RPMI8226 (cell line): ENCODE data around the gene QRFP.

ENCODE experiments used
- DNase-seq: peaks from one replicate; pipeline ENCODE4 v3.0.0-alpha.2; 2015

Gene QRFP

DNA sequence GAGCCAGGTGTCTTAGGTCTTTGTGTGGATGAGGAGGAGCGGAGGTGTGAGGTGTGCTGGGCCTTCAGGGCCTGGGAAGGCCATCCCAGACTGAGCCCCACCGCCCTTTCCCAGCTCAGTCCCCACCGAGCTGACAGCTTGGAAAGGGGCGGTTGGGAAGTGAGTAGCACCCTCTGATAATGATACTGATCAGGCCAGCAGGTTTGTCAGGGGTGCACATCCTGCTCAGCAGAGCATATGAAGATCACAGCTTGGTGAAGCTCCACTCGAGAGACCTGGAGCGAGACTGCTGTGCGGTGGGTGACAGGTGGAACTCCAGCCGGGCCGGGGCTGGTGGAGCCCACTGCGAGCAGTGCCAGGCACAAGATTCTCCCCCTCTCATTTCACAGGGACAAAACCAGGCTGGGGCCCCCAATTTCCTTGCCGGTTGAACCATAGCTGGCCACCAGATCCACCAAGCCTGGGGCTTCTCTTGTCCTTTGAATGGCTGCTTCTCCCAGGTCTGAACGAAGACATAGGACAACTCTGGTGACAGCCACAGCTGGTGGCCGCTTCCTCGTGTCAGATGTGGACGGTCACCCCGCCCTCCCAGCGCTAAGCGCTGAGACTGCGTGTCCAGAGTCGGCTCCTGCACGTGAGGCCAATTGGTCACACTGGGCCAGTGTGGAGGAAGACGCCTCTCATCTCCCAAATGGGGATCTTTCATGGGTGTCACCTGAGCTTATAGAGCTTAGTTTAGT, 8.3 kb downstream of the QRFP start:
- DNase-seq: no peak

- no peak for DNase-seq
Measured at GRCh38 chr9:130887494-130888144, 9.0 kb downstream of the QRFP start.

- no peak for DNase-seq
Measured at GRCh38 chr9:130886981-130887380, 9.6 kb downstream of the QRFP start.

DNA sequence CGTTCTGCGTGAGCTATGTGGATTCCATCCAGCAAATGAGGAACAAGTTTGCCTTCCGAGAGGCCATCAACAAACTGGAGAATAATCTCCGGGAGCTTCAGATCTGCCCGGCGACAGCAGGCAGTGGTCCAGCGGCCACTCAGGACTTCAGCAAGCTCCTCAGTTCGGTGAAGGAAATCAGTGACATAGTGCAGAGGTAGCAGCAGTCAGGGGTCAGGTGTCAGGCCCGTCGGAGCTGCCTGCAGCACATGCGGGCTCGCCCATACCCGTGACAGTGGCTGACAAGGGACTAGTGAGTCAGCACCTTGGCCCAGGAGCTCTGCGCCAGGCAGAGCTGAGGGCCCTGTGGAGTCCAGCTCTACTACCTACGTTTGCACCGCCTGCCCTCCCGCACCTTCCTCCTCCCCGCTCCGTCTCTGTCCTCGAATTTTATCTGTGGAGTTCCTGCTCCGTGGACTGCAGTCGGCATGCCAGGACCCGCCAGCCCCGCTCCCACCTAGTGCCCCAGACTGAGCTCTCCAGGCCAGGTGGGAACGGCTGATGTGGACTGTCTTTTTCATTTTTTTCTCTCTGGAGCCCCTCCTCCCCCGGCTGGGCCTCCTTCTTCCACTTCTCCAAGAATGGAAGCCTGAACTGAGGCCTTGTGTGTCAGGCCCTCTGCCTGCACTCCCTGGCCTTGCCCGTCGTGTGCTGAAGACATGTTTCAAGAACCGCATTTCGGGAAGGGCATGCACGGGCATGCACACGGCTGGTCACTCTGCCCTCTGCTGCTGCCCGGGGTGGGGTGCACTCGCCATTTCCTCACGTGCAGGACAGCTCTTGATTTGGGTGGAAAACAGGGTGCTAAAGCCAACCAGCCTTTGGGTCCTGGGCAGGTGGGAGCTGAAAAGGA, 10.9 kb downstream of the QRFP start:
- DNase-seq: no peak

DNA sequence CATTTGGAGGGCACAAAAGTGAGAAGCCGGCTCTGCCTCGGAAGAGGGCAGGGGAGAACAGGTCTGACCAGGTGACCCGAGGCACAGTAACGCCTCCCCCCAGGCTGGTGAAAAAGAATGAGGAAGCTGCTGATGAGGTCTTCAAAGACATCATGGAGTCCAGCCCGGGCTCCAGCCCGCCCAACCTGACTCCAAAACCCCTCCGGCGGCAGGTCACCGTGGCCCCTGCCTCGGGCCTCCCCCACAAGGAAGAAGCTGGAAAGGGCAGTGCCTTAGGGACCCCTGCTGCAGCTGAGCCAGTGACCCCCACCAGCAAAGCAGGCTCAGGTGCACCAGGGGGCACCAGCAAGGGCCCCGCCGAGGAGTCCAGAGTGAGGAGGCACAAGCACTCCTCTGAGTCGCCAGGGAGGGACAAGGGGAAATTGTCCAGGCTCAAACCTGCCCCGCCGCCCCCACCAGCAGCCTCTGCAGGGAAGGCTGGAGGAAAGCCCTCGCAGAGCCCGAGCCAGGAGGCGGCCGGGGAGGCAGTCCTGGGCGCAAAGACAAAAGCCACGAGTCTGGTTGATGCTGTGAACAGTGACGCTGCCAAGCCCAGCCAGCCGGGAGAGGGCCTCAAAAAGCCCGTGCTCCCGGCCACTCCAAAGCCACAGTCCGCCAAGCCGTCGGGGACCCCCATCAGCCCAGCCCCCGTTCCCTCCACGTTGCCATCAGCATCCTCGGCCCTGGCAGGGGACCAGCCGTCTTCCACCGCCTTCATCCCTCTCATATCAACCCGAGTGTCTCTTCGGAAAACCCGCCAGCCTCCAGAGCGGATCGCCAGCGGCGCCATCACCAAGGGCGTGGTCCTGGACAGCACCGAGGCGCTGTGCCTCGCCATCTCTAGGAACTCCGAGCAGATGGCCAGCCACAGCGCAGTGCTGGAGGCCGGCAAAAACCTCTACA, 11.8 kb downstream of the QRFP start:
- no peak for DNase-seq

DNA sequence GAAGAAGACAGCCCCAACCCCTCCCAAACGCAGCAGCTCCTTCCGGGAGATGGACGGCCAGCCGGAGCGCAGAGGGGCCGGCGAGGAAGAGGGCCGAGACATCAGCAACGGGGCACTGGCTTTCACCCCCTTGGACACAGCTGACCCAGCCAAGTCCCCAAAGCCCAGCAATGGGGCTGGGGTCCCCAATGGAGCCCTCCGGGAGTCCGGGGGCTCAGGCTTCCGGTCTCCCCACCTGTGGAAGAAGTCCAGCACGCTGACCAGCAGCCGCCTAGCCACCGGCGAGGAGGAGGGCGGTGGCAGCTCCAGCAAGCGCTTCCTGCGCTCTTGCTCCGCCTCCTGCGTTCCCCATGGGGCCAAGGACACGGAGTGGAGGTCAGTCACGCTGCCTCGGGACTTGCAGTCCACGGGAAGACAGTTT, 12.5 kb downstream of the QRFP start:
- no peak for DNase-seq

- no peak for DNase-seq
Measured at GRCh38 chr9:130883479-130883878, 13.1 kb downstream of the QRFP start.

DNA sequence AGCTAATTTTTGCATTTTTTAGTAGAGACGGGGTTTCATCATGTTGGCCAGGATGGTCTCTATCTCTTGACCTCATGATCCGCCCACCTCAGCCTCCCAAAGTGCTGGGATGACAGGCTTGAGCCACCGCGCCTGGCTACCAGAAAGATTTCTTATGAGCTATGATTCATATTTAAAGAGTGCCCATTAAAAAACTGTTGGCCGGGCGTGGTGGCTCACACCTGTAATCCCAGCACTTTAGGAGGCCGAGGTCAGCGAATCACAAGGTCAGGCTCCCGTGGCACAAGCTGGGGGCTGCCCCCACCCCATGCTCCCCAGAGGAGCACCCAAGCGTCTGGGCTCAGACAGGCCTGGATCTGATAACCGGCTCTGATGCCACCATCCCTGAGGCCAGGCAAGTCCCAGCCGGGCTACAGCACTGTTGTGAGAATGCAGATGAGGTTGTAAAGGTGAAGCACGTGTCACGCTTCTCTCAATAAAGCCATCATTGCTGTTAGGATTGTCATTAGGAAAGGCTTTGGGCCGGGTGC, 13.9 kb downstream of the QRFP start:
- no peak for DNase-seq

GRCh38 chr9:130881516-130881915, 15.1 kb downstream of the QRFP start:
- DNase-seq: no peak

DNA sequence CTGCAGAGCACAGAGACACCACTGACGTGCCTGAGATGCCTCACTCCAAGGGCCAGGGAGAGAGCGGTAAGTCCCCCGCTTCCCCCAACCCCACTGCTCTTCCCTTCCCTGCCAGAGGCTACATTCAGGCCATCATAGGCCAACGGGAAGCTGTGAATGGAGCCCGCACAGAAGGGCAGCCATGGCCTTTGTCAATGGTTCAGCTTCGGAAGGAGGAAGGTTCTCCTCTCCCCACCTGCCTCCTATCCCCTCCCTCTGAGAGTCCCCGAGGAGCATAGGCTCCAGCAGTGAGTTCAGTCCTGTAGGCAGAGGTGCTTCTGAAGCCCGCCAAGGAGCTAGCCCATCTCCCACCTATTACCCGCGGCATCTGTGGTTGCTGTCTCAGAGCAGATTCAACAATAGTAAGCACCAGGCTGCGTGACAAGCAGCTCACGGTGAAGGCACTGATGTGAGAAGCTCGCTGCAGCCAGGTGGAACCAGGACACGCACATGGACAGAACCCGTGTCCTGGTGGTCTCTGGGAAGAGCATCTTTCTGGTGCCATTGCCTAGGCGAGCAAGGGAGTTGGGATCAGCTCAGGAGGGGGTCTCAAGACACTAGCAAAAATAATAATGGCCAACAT, 15.9 kb downstream of the QRFP start:
- DNase-seq: no peak

DNA sequence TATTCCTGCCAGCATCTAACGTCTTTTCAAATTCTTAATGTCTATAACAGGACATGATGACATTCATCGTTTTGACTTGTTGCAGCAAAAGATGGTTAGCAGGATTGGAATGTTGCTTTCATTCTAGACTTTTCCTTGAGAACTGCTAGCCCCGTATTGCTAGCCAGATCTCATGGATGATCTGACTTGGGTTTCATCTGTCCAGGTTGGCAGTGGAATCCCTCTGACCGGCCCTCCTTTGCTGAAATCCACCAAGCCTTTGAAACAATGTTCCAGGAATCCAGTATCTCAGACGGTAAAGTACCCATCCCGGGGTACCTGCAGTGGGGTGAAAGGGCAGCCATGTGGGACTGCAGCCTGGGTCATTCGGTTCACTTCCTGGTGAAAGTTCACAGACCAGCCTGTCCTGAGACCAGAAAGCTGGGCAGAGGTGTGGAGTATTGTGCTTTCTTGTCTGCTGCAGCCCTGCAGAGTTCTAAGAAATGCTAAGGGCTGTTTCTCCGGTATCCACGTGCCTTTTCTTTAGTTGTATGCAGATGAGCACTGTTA, 16.7 kb downstream of the QRFP start:
- no peak for DNase-seq

DNA sequence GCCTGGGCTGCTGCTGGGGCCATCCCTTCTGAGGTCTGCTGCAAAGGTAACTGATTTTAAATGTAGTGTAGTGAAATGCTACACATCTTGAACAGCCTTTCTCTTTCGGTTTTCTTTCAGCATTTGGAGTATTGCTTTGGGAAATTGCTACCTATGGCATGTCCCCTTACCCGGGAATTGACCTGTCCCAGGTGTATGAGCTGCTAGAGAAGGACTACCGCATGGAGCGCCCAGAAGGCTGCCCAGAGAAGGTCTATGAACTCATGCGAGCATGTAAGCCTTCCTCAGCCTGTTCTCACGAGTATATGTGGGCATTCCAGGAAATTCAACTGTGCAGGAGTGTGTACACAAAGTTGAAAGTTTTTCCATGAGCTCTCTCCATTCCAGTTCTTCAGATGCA, 18.3 kb downstream of the QRFP start:
- no peak for DNase-seq

GRCh38 chr9:130877300-130877699, 19.3 kb downstream of the QRFP start:
- DNase-seq: no peak

DNA sequence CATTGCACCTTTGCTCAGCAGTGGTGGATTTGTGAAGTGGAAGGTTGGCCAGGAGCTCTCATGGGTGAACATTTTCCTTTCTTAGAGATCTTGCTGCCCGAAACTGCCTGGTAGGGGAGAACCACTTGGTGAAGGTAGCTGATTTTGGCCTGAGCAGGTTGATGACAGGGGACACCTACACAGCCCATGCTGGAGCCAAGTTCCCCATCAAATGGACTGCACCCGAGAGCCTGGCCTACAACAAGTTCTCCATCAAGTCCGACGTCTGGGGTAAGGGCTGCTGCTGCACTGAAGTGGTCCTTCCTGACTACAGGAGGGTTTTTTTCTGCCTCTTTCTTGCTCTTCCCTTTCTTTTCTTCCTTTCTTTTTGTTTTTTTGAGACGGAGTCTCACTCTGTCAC, 21.8 kb downstream of the QRFP start:
- DNase-seq: no peak

DNA sequence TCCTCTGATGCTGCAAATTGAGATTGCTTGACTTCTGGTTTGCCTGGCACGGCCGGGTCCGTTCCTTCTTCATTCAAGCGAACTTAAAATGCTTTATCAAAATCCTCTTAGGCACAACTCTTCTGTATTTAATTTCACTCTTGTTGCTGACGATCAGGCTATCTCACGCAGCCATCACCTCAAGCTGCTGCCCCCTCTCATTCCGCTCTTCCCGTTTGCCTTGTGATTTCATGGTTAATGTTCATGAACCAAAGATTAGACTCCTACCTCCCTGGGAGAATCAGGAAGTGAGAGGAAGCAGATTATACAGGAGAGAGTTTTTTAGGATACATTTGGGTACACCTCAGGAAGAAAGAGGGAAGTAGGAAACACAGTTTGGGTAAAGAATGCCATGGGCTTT, 22.6 kb downstream of the QRFP start:
- DNase-seq: no peak

GRCh38 chr9:130872912-130873503, 23.6 kb downstream of the QRFP start:
- DNase-seq: no peak

GRCh38 chr9:130872508-130872907, 24.1 kb downstream of the QRFP start:
- DNase-seq: no peak

GRCh38 chr9:130872093-130872492, 24.5 kb downstream of the QRFP start:
- DNase-seq: no peak

GRCh38 chr9:130871395-130872062, 25.1 kb downstream of the QRFP start:
- DNase-seq: no peak
